GM12801 (cell line): ENCODE measurements around the gene NUDT14.

Source experiments
- TF ChIP-seq, protein P1 (sequence below): IDR thresholded peaks from one replicate; pipeline ENCODE4 v1.5.1; 2011; ENCODE audit warnings: control low read depth; ENCODE audit not compliant: insufficient read length; ENCODE audit errors: extremely low read depth

NUDT14 gene

DNA sequence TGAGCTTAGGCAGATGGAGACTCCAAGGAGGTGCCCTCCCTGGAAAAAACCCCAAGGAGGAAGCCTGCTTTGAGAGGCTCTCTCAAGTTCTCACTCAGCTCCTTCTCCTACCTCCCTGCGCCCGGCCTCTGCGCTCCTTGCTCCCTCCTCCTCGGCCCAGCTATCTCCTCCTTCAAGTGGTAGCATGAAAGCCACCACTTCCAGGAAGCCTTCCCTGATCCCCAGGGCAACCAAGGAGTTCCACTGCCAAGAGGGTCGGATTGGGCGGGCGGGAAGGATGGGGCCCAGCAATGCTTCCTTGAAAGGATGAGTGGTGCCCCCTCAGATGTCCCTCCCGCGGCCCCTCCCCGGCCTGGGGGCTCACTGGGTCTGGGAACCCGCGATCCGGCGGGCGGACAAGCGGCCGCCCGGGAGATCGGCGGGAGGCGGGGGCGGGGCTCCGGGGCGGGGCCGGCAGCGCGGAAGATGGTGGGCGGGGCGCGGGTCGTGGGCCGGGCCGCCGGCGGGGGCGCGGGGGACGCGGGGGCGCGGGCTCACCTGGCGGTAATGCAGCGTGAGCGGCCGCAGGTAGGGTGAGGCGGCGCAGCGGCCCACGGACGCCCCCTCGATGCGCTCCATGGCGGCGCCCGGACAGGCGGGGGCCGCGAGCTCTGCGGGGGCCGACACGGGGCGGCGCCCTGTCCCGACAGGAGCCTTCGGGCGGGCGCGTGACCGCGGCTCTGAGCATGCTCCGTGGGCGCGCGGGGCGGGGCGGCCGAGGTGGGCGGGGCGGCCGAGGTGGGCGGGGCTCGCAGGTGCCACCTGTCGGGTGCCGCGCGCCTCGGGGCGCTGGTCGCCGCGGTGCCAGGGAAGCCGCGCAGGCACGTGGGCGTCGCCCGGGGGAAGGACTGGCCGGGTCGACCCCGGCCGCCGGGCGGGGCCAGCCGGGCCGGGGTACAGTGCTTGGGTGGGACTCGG lies at the start of gene NUDT14:
Gene NUDT14, minus strand, starts transcription at position 721 of the 957 bp plus-strand sequence. Its CDS starts 103 bp downstream, at position 618.
- TF ChIP-seq, protein P1, sequence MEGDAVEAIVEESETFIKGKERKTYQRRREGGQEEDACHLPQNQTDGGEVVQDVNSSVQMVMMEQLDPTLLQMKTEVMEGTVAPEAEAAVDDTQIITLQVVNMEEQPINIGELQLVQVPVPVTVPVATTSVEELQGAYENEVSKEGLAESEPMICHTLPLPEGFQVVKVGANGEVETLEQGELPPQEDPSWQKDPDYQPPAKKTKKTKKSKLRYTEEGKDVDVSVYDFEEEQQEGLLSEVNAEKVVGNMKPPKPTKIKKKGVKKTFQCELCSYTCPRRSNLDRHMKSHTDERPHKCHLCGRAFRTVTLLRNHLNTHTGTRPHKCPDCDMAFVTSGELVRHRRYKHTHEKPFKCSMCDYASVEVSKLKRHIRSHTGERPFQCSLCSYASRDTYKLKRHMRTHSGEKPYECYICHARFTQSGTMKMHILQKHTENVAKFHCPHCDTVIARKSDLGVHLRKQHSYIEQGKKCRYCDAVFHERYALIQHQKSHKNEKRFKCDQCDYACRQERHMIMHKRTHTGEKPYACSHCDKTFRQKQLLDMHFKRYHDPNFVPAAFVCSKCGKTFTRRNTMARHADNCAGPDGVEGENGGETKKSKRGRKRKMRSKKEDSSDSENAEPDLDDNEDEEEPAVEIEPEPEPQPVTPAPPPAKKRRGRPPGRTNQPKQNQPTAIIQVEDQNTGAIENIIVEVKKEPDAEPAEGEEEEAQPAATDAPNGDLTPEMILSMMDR = no peak

DNA sequence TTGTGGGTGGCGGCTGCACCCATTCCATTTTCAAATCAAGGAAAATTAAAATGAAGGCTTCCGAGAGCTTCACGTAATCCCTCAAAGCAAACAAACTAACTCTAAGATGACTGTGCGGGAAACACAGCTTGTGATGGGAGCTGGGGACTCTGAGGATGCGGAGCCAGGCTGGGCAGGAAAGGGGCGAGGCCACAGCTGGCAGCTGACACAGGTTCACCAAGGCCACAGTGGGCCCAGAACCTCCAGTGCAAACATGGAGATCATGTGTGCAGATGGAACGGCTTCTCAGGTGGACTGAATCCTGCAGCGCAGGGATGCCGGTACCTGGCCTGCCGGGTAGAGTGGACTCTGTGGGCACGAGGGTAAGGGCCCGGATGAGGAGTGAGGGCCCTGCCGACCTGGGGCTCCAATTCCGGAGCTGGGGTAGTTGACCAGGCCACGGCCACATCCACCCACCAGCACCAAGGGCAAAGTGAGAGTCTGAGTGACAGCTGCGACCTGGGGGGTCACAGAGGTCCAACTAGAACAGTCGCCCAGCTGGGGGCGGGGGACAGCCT lies 48.1 kb upstream of the NUDT14 start:
- TF ChIP-seq, protein P1 = no peak

DNA sequence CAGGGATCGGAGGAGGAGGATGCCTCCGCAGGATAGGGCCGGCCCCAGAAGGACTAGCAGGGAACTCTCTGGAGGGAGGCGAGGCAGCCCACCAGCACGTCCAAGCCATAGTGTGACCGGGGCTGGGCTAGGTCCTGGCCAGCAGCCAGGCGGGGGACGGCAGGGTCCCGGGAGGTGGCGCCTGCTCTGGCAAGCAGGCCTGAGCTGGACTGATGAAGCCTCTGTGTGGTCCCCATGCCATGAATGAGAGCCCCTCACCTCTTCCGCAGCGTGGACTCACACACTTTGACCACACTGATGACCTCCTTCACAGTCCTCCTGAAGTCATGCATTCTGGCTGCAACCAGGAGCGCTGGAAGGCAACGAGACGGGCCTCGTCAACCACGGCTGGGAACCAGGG lies 47.5 kb upstream of the NUDT14 start:
- TF ChIP-seq, protein P1 = no peak

DNA sequence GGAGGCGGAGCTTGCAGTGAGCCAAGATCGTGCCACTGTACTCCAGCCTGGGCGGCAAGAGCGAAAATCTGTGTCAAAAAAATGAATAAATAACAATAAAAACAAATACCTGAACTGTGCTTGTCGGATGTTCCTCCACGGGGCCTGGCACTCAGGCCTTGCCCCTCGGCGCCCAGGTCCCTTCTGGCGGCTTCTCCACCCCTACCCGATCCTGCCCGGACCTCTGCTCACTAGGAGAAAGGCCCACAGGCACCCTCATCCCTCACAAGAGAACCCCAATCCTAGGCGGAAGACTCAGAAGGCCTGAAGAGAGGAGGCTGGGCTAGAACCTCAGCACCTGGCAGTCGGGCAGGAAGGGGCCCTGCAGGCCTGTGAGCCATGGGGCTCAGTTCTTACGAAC lies 46.2 kb upstream of the NUDT14 start:
- TF ChIP-seq, protein P1 = no peak

DNA sequence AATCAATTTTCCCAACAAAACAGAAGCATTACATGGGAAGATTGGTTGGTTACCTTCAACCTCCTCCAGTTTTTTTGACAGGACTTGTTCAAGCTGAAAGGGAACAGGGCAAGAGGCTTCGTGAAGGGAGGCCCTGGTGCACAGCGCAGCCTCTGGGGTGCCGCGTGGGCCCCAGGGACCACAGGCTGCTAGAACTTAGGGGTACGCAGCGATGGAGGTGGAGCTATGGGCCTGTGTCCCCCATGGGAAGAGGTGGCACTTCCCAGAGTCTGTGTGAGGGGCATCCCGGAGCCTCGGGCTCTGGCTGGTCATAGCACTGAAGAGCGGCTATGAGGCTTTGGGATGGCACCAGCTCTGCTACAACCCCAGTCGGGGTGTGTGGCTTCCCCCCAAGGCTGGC lies 45.1 kb upstream of the NUDT14 start:
- TF ChIP-seq, protein P1 = no peak

DNA sequence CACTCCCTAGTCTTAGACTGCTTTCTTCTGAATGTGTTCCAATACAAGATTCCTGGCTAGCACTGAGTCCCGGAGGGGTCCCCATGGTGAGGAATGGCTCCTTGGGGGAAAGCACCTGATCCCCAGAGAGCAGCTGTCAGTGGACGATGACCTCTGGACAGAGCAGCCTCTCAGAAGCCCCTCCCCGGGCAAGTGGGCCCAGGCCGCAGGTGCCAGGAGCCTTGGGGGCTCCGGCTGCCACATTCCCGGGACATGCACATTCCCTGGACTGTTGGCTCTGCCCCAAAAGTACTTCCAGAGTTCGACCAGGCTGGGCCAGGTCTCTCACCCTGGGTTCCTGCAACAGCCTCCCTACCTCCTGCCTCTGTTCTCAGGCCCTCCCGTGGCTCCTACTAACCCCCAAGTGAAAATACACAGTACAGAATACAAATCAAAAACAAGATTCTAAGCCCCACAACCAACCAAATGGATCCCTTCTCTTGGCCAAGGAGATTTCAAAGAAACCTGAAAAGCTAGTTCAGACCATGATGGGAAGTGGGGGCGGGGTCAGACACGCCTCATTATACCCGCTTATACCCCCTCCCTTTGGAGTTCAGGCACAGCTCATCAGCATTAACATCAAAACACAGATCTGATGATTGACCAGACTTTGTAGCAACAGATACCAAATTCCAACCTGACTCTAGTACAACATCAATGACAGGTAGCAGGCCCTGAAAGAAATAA lies 43.9 kb upstream of the NUDT14 start:
- TF ChIP-seq, protein P1 = no peak
